Germinal center (tissue), 1 donor: ENCODE data around the gene LCE3E.

Experiments used
- DNase-seq: peaks from one replicate; pipeline ENCODE4 v3.0.0; 2012; ENCODE audit warnings: mixed read lengths, low spot score

Gene LCE3E

GRCh38 chr1:152516082-152516481 is 50.5 kb downstream of the LCE3E start:
- no peak for DNase-seq
